ENCODE results near the gene OSBPL7.

Gene OSBPL7

GRCh38 chr17:47822785-47823184 lies 1.2 kb upstream of the OSBPL7 start:
- no peak for DNase-seq

DNA sequence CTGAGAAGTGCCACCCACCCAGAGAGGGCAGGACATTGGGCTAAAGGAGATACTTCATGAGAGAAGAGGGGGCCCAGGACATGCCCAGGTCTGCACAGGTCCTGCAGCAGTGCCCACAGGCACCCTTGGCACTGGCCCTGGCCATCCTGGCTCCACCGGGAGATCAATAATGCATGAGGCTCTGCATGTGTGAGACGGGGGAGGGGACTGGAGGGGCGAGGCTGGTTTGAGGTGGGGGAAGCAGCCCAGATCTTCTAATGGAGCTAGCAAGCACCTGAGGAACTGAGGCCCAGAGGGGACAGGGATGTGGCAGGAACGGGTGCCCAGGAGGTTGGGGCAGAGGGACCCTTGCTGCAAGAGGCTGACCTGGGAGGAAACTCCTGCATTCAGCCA lies 567 bp downstream of the OSBPL7 start:
- no peak for DNase-seq

DNA sequence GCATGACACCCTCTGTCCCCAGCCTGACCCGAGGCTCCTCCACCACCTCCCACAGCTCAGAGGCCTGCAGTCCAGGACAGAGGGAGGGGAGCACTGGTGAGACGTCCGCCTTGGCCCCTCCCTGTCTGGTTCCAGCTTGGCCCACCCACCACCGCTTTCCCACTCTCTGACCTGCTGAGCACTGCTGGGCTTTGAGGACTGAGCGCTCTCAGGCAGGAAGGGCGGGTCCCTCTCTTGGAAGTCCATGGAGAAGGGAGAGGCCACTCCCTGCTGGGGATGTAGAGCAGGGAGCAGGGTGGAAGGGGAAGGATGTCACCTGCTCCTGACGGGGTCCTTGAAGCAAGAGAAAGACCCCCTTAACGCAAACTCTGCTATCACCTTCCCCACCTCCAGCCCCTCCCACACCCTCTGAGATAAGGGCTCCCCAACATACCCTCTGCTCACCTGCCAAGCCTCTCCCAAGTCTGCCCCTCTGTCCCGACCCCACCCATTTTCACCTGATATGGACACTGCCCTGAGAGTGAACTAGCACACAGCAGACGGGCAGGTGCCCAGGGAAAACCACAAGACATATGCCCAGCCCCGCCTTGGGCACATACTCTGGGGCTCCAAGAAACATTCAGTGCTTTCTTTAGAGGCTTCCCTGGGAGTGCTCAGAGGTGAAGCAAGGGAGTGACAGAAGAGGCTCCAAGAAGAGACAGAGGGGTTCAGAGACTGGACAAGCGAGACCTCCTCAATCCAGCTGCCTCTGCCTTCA lies 1.4 kb downstream of the OSBPL7 start:
- no peak for DNase-seq

DNA sequence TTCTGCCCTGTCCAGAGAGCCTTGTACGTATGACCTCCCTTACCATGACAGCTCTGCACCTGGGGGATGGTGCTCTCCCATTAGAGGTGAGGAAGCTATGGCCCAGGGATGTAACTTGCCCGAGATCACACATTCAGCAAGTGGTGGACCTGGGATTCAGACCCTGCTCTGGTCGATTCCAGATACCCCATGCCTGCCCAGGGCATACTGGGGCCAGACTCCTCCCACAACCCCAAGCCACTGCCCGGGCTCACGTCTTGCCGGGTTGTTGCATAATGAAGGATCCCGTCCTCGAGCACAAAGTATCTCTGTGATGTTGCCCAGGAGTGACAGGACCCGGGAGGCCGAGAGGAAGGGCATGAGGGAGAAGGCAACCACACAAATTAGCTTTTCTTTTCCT lies 2.1 kb downstream of the OSBPL7 start:
- no peak for DNase-seq

GRCh38 chr17:47818002-47818695 lies 3.4 kb downstream of the OSBPL7 start:
- no peak for DNase-seq

DNA sequence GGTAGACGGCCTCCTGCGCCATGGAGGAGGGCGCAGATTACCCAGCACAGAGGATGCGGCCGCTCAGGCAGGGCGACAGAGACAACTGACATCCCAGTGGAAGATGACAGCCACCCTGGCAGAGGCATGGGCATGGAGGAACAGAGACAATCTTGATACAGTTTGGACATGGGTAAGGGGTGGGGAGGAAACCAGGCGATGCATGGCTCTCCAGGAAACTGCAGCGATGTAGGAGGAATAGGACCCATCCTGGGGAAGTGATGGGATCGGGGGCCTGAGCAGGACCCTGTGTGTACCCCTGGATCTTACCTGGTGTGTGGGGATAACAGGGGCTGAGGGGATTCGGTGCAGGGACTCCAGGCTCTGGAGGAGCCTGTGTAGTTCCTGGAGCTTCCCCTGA lies 4.6 kb downstream of the OSBPL7 start:
- no peak for DNase-seq

DNA sequence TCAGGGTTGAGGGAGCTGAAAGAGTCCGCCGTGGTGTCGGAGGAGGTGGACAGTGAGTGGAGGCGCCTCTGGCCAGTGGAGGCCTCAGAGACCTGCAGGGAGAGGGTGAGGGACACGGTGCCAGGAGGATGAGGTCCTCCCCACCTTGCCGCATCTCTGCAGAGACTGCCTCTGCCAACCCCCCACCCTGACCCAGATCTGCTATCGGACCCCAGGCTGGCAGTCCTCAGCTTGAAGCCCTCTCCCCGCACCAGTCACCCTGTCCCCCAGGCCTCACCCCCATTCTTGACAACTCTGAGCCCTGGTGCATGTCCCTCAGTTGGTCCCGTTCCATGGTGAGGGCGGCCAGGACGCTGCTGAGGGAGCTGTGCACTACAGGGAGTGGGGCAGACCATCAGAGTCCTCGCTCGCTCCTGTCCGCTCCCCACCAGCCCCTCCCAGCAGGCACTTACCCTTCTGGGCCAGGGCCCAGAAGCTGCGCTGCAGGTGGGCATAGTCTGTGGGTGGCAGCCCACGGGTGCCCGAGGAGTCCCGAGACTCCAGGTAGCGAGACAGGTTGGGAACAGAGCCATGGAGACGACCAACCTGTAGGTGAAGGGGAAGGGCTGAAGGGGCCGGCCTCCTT lies 5.4 kb downstream of the OSBPL7 start:
- no peak for DNase-seq

DNA sequence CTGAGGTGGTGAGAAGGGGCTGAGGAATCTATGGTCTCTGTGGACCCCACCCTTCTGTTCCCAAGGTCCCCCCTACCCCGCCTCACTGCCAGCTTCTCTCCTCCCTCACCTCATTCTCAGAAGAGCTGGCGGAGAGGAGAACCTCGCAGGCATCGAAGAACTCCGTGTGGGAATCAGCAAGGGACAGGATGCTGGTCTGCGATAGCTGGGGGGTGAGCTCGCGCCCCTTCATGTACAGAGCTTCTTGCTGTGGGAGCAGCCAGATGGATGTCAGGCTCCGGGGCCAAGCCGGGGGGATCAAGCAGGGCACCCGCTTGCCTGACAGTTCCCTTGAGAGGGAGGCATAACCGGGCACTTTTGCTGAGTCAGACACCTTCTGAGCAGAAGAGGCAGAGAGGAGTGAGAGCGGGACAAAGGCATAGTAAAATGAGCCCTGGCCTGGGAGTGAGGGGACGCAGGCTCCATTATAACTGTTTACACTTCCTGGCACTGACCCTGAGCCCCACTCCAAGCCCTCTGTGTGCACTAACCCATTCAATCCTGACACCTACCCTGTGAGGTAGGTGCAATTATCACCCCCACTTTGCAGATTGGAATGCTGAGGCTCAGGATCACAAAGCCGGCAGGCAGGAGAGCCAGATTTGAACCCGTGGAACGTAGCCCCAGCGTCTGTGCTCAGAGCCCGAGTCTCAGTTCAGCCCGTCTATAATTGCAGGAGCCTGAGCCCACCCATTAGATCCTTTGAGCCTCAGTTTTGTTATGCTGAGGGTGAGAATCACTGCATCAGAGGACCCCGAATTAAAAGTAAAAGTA lies 6.3 kb downstream of the OSBPL7 start:
- no peak for DNase-seq

DNA sequence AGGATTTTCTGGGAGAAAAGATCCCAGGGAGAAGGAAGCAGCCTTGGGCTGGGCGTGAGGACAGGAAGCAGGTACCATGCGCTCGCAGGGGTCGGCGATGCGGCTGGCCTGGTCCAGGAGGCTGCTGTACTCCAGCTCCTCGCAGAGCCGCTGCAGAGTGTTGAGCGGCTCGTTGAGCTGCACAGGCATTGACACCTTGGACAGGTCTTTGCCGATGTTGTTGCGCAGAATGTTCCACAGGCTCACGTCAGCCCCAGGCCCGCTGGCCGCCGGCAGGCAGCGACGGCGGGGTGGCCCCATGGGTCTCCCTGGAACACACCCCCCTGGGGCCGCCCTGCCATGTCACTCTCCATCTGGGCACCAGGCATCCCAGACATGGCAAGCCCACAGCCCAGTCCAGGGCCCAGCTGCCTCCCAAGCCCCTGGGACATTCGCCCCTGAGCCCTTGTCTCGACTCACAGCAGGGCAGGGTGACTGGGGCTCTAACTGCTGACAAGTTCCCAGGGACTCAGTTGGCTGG lies 8.0 kb downstream of the OSBPL7 start:
- DNase-seq, result no peak

GRCh38 chr17:47813077-47813476 lies 8.5 kb downstream of the OSBPL7 start:
- DNase-seq, result no peak

GRCh38 chr17:47812146-47812920 lies 9.3 kb downstream of the OSBPL7 start:
- no peak for DNase-seq

GRCh38 chr17:47811709-47812108 lies 9.9 kb downstream of the OSBPL7 start:
- no peak for DNase-seq

- DNase-seq, result no peak
Observed at GRCh38 chr17:47810901-47811635, 10.5 kb downstream of the OSBPL7 start.

DNA sequence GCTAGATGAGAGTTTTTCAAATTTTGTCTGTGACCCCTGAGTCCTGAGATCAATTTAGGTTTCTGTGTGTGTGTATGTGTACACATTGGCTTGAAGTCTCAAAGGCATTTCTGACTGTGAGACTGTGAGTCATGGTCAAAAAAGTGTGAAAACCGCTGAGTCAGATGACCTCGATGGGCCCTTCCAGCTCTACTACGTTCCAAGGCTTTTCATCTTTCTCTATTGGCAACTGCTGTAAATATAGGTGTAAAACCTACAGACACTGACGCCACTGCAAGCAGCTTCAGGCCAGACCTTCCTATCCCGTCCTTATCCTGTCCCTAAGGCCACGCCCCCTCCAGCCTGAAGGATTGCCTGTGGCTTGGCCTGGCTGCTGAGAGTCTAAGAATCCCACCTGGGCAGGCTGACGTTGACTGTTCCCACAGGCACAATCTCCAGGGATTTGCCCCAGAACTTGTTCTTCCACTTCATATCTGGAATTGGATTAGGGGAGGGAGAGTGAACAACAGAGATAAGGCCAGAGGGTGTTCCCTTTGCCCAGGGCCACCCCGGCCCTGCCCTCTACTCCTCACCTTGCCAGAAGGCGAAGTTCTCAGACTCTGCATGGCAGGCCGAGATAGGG lies 11.3 kb downstream of the OSBPL7 start:
- DNase-seq, result peak; percentile 42

- DNase-seq, result no peak
Observed at GRCh38 chr17:47808830-47809480, 12.6 kb downstream of the OSBPL7 start.

DNA sequence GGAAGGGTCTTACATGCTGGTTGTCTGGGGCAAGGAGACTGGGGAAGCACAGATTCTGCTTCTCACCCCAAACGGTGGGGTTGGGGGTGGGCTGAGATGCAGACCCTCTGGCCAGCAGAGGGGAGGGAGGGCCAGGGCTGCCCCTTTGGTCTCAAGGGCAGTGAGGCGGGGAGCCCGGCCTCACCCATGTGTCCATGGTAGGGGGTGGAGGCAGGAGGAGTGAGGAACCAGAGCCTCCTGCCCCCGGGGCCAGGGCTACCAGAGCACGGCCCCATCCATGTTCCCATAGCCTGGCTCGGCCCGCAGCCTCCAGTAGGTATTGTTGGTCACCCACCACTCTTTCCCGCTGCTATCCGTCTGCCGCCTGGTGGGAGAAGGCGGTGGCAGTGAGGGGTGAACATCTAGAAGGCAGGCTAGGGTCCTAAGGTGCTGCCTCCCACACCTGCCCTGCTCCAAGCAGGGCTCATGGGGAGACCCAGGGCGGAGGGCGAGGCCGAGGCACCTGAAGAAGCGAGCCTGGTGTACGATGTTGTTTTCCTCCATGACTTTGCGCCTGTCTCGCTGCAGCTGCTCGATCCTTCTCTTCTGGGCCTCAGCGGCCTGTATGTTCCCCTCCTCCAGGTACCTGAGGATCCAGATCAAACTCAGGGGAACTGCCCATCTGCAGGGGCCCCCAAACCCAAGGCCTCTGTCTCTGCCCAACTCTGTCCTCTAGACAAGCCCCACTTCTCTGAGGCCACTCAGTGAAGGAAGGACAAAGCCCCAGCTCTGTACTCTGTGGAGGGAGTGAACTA lies 13.4 kb downstream of the OSBPL7 start:
- DNase-seq, result no peak

DNA sequence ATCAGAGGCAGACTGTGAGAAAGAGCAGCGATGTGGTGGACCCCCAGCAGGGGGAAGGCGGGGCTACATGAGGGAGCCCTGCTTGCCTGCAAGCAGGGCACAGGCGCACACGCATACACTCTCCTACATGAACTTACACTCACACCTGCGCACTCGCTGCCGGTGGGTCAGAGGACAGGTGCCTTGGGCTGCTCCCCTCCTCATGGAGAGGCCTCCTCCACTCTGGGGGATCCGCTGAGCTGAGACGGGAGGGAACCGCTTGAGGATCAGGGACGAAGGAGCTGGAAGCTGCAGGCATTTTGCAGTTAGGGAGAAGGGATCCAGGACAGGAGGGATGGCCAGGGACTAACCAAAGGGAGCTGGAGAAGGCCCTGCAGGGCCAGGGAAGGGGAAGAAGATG lies 14.2 kb downstream of the OSBPL7 start:
- DNase-seq, result no peak

DNA sequence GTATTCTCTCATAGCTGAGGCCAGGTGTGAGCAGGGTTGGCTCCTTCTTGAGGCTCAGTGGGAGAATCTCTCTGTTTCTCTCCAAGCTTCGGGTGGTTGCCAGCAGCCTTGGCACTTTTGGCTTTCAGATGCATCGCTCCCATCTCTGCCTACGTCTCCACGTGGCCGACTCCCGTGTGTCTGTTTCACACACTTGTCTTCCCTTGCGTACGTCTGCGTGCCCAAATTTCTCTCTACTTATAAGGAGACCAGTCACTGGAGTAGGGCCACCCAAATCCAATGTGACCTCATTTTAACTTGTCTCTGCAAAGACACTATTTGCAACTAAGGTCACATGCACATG lies 14.7 kb downstream of the OSBPL7 start:
- DNase-seq, result no peak

DNA sequence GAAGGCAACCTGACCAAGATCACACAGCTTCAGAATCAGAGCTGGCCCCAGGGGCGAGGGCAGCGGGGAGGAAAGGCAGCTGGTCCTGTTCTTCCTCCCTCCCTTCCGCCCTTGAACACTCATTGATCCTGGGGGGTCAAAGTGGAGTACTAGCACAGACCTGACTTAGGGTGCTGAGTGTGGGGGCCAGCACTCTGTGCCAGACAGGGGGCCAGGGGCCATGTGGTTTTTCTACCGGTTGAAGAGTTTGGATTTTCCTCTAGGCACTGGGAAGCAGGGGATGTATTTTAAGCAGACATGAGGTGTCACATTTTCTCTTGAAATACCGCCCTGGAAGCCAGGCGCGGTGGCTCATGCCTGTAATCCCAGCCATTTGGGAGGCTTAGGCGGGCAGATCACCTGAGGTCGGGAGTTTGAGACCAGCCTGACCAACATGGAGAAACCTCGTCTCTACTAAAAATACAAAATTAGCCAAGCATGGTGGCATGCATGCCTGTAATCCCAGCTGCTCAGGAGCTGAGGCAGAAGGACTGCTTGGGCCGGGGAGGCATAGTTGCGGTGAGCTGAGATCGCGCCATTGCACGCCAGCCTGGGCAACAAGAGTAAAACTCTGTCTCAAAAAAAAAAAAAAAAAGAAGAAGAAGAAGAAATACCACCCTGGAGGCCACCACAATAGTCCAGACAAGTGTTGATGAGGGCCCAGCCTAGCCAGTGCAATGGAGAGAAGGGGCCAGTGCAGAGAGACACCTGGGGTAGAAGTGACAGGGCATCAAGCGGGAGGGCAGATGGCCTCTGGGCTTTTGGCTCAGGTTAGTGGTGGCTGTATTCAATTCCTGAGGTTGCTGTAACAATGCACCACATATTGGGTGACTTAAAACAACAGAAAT lies 15.3 kb downstream of the OSBPL7 start:
- no peak for DNase-seq

Measured in OCI-M1 (cell line).